Measurements from ENCODE around the gene RPL4.

RPL4 gene

GRCh38 chr15:66456211-66456610 is 48.4 kb downstream of the RPL4 start:
- no peak for TF ChIP-seq FOXP2 (optimal IDR thresholded peaks at IDR 0.05; ENCODE audit: borderline replicate concordance, extremely low read depth, extremely low read length, insufficient read depth)
- TF ChIP-seq, protein P1, sequence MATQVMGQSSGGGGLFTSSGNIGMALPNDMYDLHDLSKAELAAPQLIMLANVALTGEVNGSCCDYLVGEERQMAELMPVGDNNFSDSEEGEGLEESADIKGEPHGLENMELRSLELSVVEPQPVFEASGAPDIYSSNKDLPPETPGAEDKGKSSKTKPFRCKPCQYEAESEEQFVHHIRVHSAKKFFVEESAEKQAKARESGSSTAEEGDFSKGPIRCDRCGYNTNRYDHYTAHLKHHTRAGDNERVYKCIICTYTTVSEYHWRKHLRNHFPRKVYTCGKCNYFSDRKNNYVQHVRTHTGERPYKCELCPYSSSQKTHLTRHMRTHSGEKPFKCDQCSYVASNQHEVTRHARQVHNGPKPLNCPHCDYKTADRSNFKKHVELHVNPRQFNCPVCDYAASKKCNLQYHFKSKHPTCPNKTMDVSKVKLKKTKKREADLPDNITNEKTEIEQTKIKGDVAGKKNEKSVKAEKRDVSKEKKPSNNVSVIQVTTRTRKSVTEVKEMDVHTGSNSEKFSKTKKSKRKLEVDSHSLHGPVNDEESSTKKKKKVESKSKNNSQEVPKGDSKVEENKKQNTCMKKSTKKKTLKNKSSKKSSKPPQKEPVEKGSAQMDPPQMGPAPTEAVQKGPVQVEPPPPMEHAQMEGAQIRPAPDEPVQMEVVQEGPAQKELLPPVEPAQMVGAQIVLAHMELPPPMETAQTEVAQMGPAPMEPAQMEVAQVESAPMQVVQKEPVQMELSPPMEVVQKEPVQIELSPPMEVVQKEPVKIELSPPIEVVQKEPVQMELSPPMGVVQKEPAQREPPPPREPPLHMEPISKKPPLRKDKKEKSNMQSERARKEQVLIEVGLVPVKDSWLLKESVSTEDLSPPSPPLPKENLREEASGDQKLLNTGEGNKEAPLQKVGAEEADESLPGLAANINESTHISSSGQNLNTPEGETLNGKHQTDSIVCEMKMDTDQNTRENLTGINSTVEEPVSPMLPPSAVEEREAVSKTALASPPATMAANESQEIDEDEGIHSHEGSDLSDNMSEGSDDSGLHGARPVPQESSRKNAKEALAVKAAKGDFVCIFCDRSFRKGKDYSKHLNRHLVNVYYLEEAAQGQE (IDR thresholded peaks at IDR 0.05; ENCODE audit: insufficient read depth in 1 of 2, low read depth in 2 of 2, low read length in 2 of 2), result no peak
- no peak for TF ChIP-seq TAF1 (IDR thresholded peaks at IDR 0.05; ENCODE audit: borderline replicate concordance, insufficient read depth, low read length)
- TF ChIP-seq POLR2AphosphoS5 (IDR thresholded peaks at IDR 0.05; ENCODE audit: low read depth, low read length), result no peak
- TF ChIP-seq SIN3A (IDR thresholded peaks at IDR 0.05; ENCODE audit: borderline replicate concordance, insufficient read depth, low read length), result no peak

- TF ChIP-seq SIN3A (IDR thresholded peaks at IDR 0.05; ENCODE audit: borderline replicate concordance, insufficient read depth, low read length) (no peak), TAF1 (IDR thresholded peaks at IDR 0.05; ENCODE audit: borderline replicate concordance, insufficient read depth, low read length) (no peak), POLR2AphosphoS5 (IDR thresholded peaks at IDR 0.05; ENCODE audit: low read depth, low read length) (no peak), FOXP2 (optimal IDR thresholded peaks at IDR 0.05; ENCODE audit: borderline replicate concordance, extremely low read depth, extremely low read length, insufficient read depth) (no peak)
- TF ChIP-seq, protein P1 (IDR thresholded peaks at IDR 0.05; ENCODE audit: insufficient read depth in 1 of 2, low read depth in 2 of 2, low read length in 2 of 2), result no peak
These were observed 50.5 kb downstream of the RPL4 start for GRCh38 chr15:66454143-66454542.

DNA sequence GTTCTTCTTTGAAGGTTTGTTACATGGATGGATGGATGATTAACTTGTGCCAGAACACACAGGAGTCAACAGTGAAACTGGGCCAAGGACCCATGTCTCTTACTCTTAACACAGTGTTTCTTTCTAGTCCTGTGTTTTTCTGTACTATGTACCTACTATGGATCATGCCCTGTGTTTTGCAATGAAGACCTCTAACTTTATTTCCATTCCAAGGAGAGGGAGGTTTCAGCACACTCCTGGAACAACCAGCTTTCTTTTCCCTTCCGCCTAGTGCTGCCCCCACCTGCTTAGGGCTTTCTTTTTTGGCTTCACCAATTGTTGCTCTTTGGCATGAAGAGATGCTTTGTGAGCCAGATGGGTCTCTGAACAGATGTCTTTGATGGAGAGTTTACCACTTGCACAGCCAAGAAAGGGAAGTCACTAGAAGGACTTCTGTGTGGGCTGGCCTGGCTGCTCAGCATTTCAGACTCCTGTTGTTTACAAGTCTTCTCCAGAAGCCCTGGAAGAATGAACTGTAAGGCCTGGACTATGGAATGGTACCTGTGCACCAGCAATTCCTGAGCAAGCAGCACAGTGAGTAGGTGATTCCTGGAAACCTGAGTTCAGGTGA is 51.6 kb downstream of the RPL4 start:
- no peak for TF ChIP-seq TAF1 (IDR thresholded peaks at IDR 0.05; ENCODE audit: borderline replicate concordance, insufficient read depth, low read length)
- TF ChIP-seq, protein P1 (IDR thresholded peaks at IDR 0.05; ENCODE audit: insufficient read depth in 1 of 2, low read depth in 2 of 2, low read length in 2 of 2), result no peak
- no peak for TF ChIP-seq SIN3A (IDR thresholded peaks at IDR 0.05; ENCODE audit: borderline replicate concordance, insufficient read depth, low read length)
- TF ChIP-seq POLR2AphosphoS5 (IDR thresholded peaks at IDR 0.05; ENCODE audit: low read depth, low read length), result no peak
- TF ChIP-seq FOXP2 (optimal IDR thresholded peaks at IDR 0.05; ENCODE audit: borderline replicate concordance, extremely low read depth, extremely low read length, insufficient read depth), result no peak

DNA sequence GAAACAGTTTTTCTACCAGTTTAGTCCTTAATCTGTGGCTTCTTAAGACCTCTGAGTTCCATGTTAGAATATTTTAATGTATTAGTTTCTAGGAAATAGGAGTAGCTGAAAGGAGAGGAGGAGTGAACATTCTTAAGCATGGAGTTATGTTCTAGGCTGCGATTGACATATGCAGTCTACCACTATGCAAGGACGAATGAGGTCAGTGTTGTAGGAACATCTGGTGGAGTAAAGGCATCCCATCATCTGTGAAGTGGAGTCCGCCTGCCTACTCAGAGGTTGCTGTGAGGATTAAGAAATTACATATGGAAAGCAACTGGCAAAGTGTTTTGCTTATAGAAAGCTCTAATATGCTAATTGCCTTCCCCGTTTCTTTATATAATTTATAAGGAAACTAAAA is 52.2 kb downstream of the RPL4 start:
- no peak for TF ChIP-seq FOXP2 (optimal IDR thresholded peaks at IDR 0.05; ENCODE audit: borderline replicate concordance, extremely low read depth, extremely low read length, insufficient read depth)
- TF ChIP-seq POLR2AphosphoS5 (IDR thresholded peaks at IDR 0.05; ENCODE audit: low read depth, low read length), result no peak
- no peak for TF ChIP-seq SIN3A (IDR thresholded peaks at IDR 0.05; ENCODE audit: borderline replicate concordance, insufficient read depth, low read length)
- TF ChIP-seq, protein P1 (IDR thresholded peaks at IDR 0.05; ENCODE audit: insufficient read depth in 1 of 2, low read depth in 2 of 2, low read length in 2 of 2), result no peak
- no peak for TF ChIP-seq TAF1 (IDR thresholded peaks at IDR 0.05; ENCODE audit: borderline replicate concordance, insufficient read depth, low read length)
